OCI-LY7 (cell line): ENCODE measurements around the gene PKD1. TPM values are rescaled to one million over a fixed set of nuclear protein-coding genes. Genes with fewer than 3 reads are reported as not detected.

ENCODE experiments used
- BruUV-seq: library from RNA; stranded (reverse); fragments of 400-500 nt; replicated peaks from 2 replicates; lab custom pipeline; 2021; lab: Mats Ljungman, UMichigan
- CTCF ChIA-PET: fragments of 300-600 bp; sonication (Branson Sonifier 250); formaldehyde crosslinking; loops from one replicate; lab custom pipeline; 2022; ENCODE audit warnings: antibody characterized with exemption; ENCODE audit not compliant: unreplicated experiment; lab: Charles Lee
- POLR2A ChIA-PET: fragments of 300-600 bp; sonication (Branson Sonifier 250); formaldehyde crosslinking; loops from one replicate; lab custom pipeline; 2022; ENCODE audit warnings: antibody characterized with exemption; lab: Charles Lee
- DNase-seq: peaks from one replicate; pipeline ENCODE4 v3.0.0-alpha.2; 2015; ENCODE audit warnings: low spot score
- H2AFZ ChIP-seq: fragments of 200-600 bp; sonication (generic), shearing (Covaris generic); 2 replicates; pipeline ENCODE4 v1.6.1; 2014; ENCODE audit warnings: mild to moderate bottlenecking, antibody characterized with exemption, low read length, moderate library complexity
- H3K27ac ChIP-seq: fragments of 200-600 bp; sonication (generic); 2 replicates; pipeline ENCODE4 v1.5.1; 2014; ENCODE audit warnings: mixed run types, low read depth, mild to moderate bottlenecking, moderate library complexity, low read length, inconsistent platforms; ENCODE audit not compliant: poor library complexity, severe bottlenecking
- H3K36me3 ChIP-seq: fragments of 200-600 bp; sonication (generic); 2 replicates; pipeline ENCODE4 v1.6.1; 2014; ENCODE audit warnings: mild to moderate bottlenecking, antibody characterized with exemption, low read length, moderate library complexity, mixed read lengths; ENCODE audit not compliant: insufficient read depth
- H3K4me1 ChIP-seq: fragments of 200-600 bp; sonication (generic); 2 replicates; pipeline ENCODE4 v1.5.1; 2014; ENCODE audit warnings: mild to moderate bottlenecking, low read length; ENCODE audit not compliant: insufficient read depth, poor library complexity, severe bottlenecking
- H3K4me2 ChIP-seq: fragments of 200-600 bp; sonication (generic); 2 replicates; pipeline ENCODE4 v1.6.1; 2014; ENCODE audit warnings: mild to moderate bottlenecking, low read length
- H3K4me3 ChIP-seq: fragments of 200-600 bp; sonication (generic); 2 replicates; pipeline ENCODE4 v1.5.1; 2014; ENCODE audit warnings: mild to moderate bottlenecking, low read depth, low read length; ENCODE audit not compliant: poor library complexity, severe bottlenecking
- H3K79me2 ChIP-seq: fragments of 200-600 bp; sonication (generic); 2 replicates; pipeline ENCODE4 v1.6.1; 2016; ENCODE audit warnings: low read depth, mild to moderate bottlenecking, low read length, moderate library complexity, mixed read lengths; ENCODE audit not compliant: insufficient read depth
- H3K9me2 ChIP-seq: fragments of 200-600 bp; sonication (generic); 2 replicates; pipeline ENCODE4 v1.6.1; 2016; ENCODE audit warnings: mild to moderate bottlenecking, low read length, mixed read lengths; ENCODE audit not compliant: insufficient read depth
- H3K9me3 ChIP-seq: fragments of 200-600 bp; sonication (generic); 2 replicates; pipeline ENCODE4 v1.6.1; 2014; ENCODE audit warnings: mild to moderate bottlenecking, mixed run types, low read length, mixed read lengths
- H4K20me1 ChIP-seq: fragments of 200-600 bp; sonication (generic); 2 replicates; pipeline ENCODE4 v1.6.1; 2014; ENCODE audit warnings: mild to moderate bottlenecking, antibody characterized with exemption, low read length, moderate library complexity, mixed read lengths; ENCODE audit not compliant: insufficient read depth
- CTCF ChIP-seq: fragments of 200-600 bp; sonication (generic); conservative IDR thresholded peaks from 2 replicates; pipeline ENCODE4 v1.5.1; 2014; ENCODE audit warnings: mild to moderate bottlenecking, antibody characterized with exemption, low read length, moderate library complexity, mixed read lengths
- EZH2phosphoT487 ChIP-seq: fragments of 200-600 bp; sonication (generic); IDR thresholded peaks from 2 replicates; pipeline ENCODE4 v1.6.1; 2018; ENCODE audit warnings: low read depth, borderline replicate concordance, mild to moderate bottlenecking, mixed run types, antibody characterized with exemption, low read length, moderate library complexity, mixed read lengths
- intact Hi-C: fragments of 100-400 bp; cut with micrococcal nuclease; formaldehyde crosslinking; loops from one replicate; pipeline ENCODE4 v1.10.0; 2022; ENCODE audit not compliant: unreplicated experiment
- total RNA-seq, 2 experiments: library from RNA; depleted of rRNA in 1 of 2; stranded (reverse); fragments of >200 nt in 1 of 2; shearing (Covaris generic) in 1 of 2; gene quantifications; 2 replicates each; pipeline ENCODE4 v1.2.3, GENCODE V29; 2014 to 2022

The PKD1 gene
- total RNA-seq, 2 experiments from 2014 or later: 87.4 to 112 TPM

- TF ChIP-seq CTCF (no peak), EZH2phosphoT487 (no peak)
- no peak for DNase-seq
Measured at GRCh38 chr16:2178321-2179106, 42.8 kb upstream of the PKD1 start.

GRCh38 chr16:2177561-2177960 lies 41.9 kb upstream of the PKD1 start:
- no peaks in the 10 kb centered on the region for H3K4me1 ChIP-seq
- H3K9me3 ChIP-seq: no peaks in the 10 kb centered on the region
- CTCF ChIA-PET: interaction anchor here (0.7 kb wide), 1 partner anchor 110 kb away, joined by 3 read pairs; no protein-coding TSS in a partner anchor
- no peak overlapping the region for H3K27ac ChIP-seq
- H3K36me3 ChIP-seq: peaks cover 66% of the 10 kb centered on the region
- no peaks in the 10 kb centered on the region for H4K20me1 ChIP-seq
- intact Hi-C loops: no loop called here
- H3K9me2 ChIP-seq: no peaks in the 10 kb centered on the region
- TF ChIP-seq CTCF: no peak
- no peak for TF ChIP-seq EZH2phosphoT487
- no peak overlapping the region for H3K4me3 ChIP-seq
- H3K79me2 ChIP-seq: no peaks in the 10 kb centered on the region
- no TSS peak for BruUV-seq
- no peak for DNase-seq
- H3K4me2 ChIP-seq: no peak overlapping the region
- no peak overlapping the region for H2AFZ ChIP-seq
- POLR2A ChIA-PET: no interaction called here

More at GRCh38 chr16:2178321-2179106, 42.8 kb upstream of the PKD1 start:
- Histone ChIP-seq H3K27ac (no peak overlapping the region), H3K4me3 (no peak overlapping the region), H2AFZ (no peak overlapping the region), H3K36me3 (peaks cover 59% of the 10 kb centered on the region), H4K20me1 (no peaks in the 10 kb centered on the region), H3K9me2 (no peaks in the 10 kb centered on the region), H3K9me3 (no peaks in the 10 kb centered on the region), H3K4me2 (no peak overlapping the region), H3K4me1 (no peaks in the 10 kb centered on the region), H3K79me2 (no peaks in the 10 kb centered on the region)
- CTCF ChIA-PET: no interaction called here
- POLR2A ChIA-PET: no interaction called here
- no TSS peak for BruUV-seq
- intact Hi-C loops: no loop called here

- Histone ChIP-seq H3K27ac (no peak overlapping the region), H3K9me3 (no peaks in the 10 kb centered on the region), H4K20me1 (no peaks in the 10 kb centered on the region), H3K4me1 (no peaks in the 10 kb centered on the region), H2AFZ (no peak overlapping the region), H3K79me2 (no peaks in the 10 kb centered on the region), H3K4me2 (no peak overlapping the region), H3K36me3 (peaks cover 62% of the 10 kb centered on the region), H3K4me3 (no peak overlapping the region), H3K9me2 (no peaks in the 10 kb centered on the region)
- BruUV-seq: no TSS peak
- ChIA-PET POLR2A (no interaction called here), CTCF (no interaction called here)
- TF ChIP-seq EZH2phosphoT487 (no peak), CTCF (no peak)
- intact Hi-C loops: no loop called here
- no peak for DNase-seq
Measured at GRCh38 chr16:2177101-2177500, 41.4 kb upstream of the PKD1 start.
